ENCODE results near the gene KLHL20. TPM values are rescaled to one million over a fixed set of nuclear protein-coding genes. Genes with fewer than 3 reads are reported as not detected.
"Not testable (repeated sequence)": the region's sequence is repeated elsewhere in the genome, so short reads cannot be mapped to it uniquely, and the experiment has no call there.

KLHL20 gene
- total RNA-seq, 1 donor from 2014 or later, result 18.3 TPM

GRCh38 chr1:173764331-173764730 lies 49.5 kb downstream of the KLHL20 start:
- intact Hi-C loops (cut with micrococcal nuclease); H3K27ac Mint-ChIP-seq; H3K4me3 Mint-ChIP-seq; DNase-seq (ENCODE audit: low spot score); H3K27me3 Mint-ChIP-seq (ENCODE audit: insufficient read depth): not testable (repeated sequence)
- Mint-ChIP-seq H3K9me3 (peaks cover 50% of the 10 kb centered on the region), H3K4me1 (ENCODE audit: low read depth) (peaks cover 13% of the 10 kb centered on the region), H3K36me3 (ENCODE audit: low read depth) (peaks cover 56% of the 10 kb centered on the region)

DNA sequence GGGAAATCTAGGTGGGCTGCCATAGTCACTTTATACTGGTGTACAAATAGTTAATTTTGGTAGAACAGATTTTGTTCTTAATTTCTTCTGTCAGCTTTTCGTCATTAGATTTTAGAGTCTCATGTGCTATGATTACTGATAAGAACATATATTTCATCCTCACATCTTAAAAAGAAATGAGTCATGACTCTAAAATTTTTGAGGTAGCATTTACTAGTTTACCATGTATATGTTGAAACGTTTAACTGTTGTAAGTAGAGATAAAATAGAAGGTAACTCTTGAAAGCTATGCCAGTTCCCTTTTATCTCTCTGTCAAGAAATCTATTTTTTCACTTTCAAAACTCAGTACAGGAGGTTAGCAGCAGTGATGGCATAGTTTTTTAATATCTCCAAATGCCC lies 53.4 kb downstream of the KLHL20 start:
- Mint-ChIP-seq H3K36me3 (ENCODE audit: low read depth) (peaks cover 31% of the 10 kb centered on the region), H3K4me3 (no peak overlapping the region), H3K9me3 (peaks cover 14% of the 10 kb centered on the region), H3K27ac (no peak overlapping the region), H3K4me1 (ENCODE audit: low read depth) (peaks cover 5% of the 10 kb centered on the region), H3K27me3 (ENCODE audit: insufficient read depth) (no peaks in the 10 kb centered on the region)
- DNase-seq (ENCODE audit: low spot score), result no peak
- intact Hi-C loops (cut with micrococcal nuclease), result no loop called here

DNA sequence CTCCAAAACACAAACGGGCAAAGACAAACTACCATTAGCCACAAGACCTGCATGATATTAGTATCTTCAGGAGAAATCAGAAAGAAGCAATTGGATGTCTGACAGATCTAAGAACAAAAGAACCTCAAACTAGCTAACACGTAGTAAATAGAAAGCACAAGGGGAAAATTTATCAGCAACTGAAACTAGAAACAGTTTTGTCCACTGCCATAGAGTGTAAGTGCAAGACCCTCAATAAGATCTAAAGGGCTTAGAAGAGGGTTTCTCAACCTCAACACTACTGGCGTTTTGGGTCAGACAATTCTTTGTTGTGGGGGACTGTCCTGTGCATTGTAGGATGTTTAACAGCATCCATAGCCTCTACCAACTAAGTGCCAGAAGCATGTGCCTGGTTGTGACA lies 54.0 kb downstream of the KLHL20 start:
- Mint-ChIP-seq H3K9me3 (peaks cover 8% of the 10 kb centered on the region), H3K4me3 (no peak overlapping the region), H3K27ac (no peak overlapping the region), H3K4me1 (ENCODE audit: low read depth) (peaks cover 5% of the 10 kb centered on the region), H3K27me3 (ENCODE audit: insufficient read depth) (no peaks in the 10 kb centered on the region), H3K36me3 (ENCODE audit: low read depth) (peaks cover 24% of the 10 kb centered on the region)
- DNase-seq (ENCODE audit: low spot score), result no peak
- intact Hi-C loops (cut with micrococcal nuclease), result no loop called here

GRCh38 chr1:173770330-173770729 lies 55.5 kb downstream of the KLHL20 start:
- H3K9me3 Mint-ChIP-seq; H3K27ac Mint-ChIP-seq; H3K4me3 Mint-ChIP-seq; H3K4me1 Mint-ChIP-seq (ENCODE audit: low read depth); H3K27me3 Mint-ChIP-seq (ENCODE audit: insufficient read depth); intact Hi-C loops (cut with micrococcal nuclease); DNase-seq (ENCODE audit: low spot score): not testable (repeated sequence)
- H3K36me3 Mint-ChIP-seq (ENCODE audit: low read depth), result peaks cover 19% of the 10 kb centered on the region

DNA sequence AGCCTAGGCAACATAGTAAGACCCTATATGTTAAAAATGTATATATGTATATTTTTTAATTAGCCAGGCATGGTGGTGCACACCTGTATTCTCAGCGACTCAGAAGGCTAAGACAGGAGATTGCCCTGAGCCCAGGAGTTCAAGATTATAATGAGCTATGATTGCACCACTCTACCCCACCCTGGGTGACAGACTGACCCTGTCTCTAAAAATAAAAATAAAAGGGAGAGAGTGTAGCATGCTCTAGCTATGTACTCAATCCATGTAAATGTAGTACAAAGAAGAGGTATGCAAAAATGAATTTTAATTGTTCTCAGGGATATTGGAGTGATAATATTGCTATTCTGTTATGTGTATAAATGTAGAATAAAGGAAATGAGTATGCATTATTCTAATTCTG lies 56.8 kb downstream of the KLHL20 start:
- peaks cover 28% of the 10 kb centered on the region for H3K36me3 Mint-ChIP-seq (ENCODE audit: low read depth)
- intact Hi-C loops (cut with micrococcal nuclease), result no loop called here
- no peak overlapping the region for H3K4me3 Mint-ChIP-seq
- peaks cover 5% of the 10 kb centered on the region for H3K4me1 Mint-ChIP-seq (ENCODE audit: low read depth)
- no peaks in the 10 kb centered on the region for H3K27me3 Mint-ChIP-seq (ENCODE audit: insufficient read depth)
- no peak overlapping the region for H3K27ac Mint-ChIP-seq
- H3K9me3 Mint-ChIP-seq, result no peaks in the 10 kb centered on the region
- no peak for DNase-seq (ENCODE audit: low spot score)

DNA sequence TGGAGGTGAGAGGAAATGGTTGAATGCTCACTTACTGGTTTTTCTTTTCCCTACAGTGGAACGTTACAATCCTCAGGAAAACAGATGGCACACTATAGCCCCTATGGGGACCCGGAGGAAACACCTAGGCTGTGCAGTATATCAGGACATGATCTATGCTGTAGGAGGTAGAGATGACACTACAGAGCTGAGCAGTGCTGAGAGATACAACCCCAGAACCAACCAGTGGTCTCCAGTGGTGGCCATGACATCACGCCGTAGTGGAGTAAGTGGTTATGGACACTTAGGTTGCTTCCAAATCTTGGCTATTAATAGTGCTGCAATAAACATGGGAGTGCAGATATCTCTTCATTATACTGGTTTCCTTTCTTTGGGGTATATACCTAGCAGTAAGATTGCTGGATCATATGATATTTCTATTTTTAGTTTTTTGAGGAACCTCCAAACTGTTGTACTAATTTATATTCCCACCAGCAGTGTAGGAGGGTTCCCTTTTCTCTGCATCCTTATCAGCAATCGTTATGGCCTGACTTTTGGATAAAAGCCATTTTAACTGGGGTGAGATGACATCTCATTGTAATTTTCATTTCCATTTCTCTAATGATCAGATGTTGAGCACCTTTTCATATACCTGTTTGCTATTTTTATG lies 60.9 kb downstream of the KLHL20 start:
- H3K27me3 Mint-ChIP-seq (ENCODE audit: insufficient read depth), result no peaks in the 10 kb centered on the region
- intact Hi-C loops (cut with micrococcal nuclease), result no loop called here

GRCh38 chr1:173779936-173780335 lies 65.2 kb downstream of the KLHL20 start:
- Mint-ChIP-seq H3K4me3 (no peak overlapping the region), H3K27me3 (ENCODE audit: insufficient read depth) (no peaks in the 10 kb centered on the region), H3K36me3 (ENCODE audit: low read depth) (peaks cover 37% of the 10 kb centered on the region), H3K27ac (no peak overlapping the region), H3K9me3 (no peaks in the 10 kb centered on the region), H3K4me1 (ENCODE audit: low read depth) (no peaks in the 10 kb centered on the region)
- intact Hi-C loops (cut with micrococcal nuclease), result no loop called here
- DNase-seq (ENCODE audit: low spot score), result no peak

More for the DNA sequence above, 60.9 kb downstream of the KLHL20 start:
- Mint-ChIP-seq H3K36me3 (ENCODE audit: low read depth) (peaks cover 37% of the 10 kb centered on the region), H3K9me3 (no peaks in the 10 kb centered on the region), H3K27ac (no peak overlapping the region), H3K4me1 (ENCODE audit: low read depth) (no peaks in the 10 kb centered on the region), H3K4me3 (no peak overlapping the region)
- DNase-seq (ENCODE audit: low spot score), result no peak

- Mint-ChIP-seq H3K4me3 (no peak overlapping the region), H3K9me3 (no peaks in the 10 kb centered on the region), H3K27ac (no peak overlapping the region), H3K36me3 (ENCODE audit: low read depth) (peaks cover 6% of the 10 kb centered on the region), H3K27me3 (ENCODE audit: insufficient read depth) (no peaks in the 10 kb centered on the region), H3K4me1 (ENCODE audit: low read depth) (no peaks in the 10 kb centered on the region)
- intact Hi-C loops (cut with micrococcal nuclease), result no loop called here
- no peak for DNase-seq (ENCODE audit: low spot score)
Observed at GRCh38 chr1:173784997-173785396, 70.2 kb downstream of the KLHL20 start.

DNA sequence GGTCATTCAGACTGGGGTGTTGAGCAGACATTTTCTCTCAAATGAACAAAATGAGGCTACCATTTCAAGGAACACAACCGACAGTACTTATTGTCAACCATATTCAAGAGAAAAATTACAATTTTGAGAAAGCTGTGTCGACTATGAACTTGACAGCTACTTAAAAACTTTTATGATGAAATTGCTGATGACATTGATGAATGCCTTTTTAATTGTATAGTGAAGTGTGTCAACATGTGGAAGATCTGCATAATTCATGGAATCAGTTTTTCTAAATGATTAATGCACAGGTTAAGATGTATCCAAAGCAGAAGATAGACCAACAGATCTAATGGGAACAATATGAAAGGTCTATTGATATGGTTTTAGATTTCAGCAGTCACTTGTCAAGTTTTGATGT lies 75.1 kb downstream of the KLHL20 start:
- Mint-ChIP-seq H3K4me1 (ENCODE audit: low read depth) (no peaks in the 10 kb centered on the region), H3K27ac (no peak overlapping the region), H3K9me3 (no peaks in the 10 kb centered on the region), H3K27me3 (ENCODE audit: insufficient read depth) (no peaks in the 10 kb centered on the region), H3K4me3 (no peak overlapping the region), H3K36me3 (ENCODE audit: low read depth) (peaks cover 10% of the 10 kb centered on the region)
- no peak for DNase-seq (ENCODE audit: low spot score)
- intact Hi-C loops (cut with micrococcal nuclease), result no loop called here

GRCh38 chr1:173798078-173798477 lies 83.3 kb downstream of the KLHL20 start:
- intact Hi-C loops (cut with micrococcal nuclease), result no loop called here
- Mint-ChIP-seq H3K9me3 (no peaks in the 10 kb centered on the region), H3K4me3 (no peak overlapping the region), H3K27me3 (ENCODE audit: insufficient read depth) (no peaks in the 10 kb centered on the region), H3K27ac (no peak overlapping the region), H3K36me3 (ENCODE audit: low read depth) (peaks cover 26% of the 10 kb centered on the region), H3K4me1 (ENCODE audit: low read depth) (no peaks in the 10 kb centered on the region)
- no peak for DNase-seq (ENCODE audit: low spot score)

GRCh38 chr1:173799995-173800394 lies 85.2 kb downstream of the KLHL20 start:
- H3K27me3 Mint-ChIP-seq (ENCODE audit: insufficient read depth); H3K27ac Mint-ChIP-seq; H3K4me3 Mint-ChIP-seq; H3K4me1 Mint-ChIP-seq (ENCODE audit: low read depth); intact Hi-C loops (cut with micrococcal nuclease); H3K9me3 Mint-ChIP-seq; DNase-seq (ENCODE audit: low spot score): not testable (repeated sequence)
- peaks cover 24% of the 10 kb centered on the region for H3K36me3 Mint-ChIP-seq (ENCODE audit: low read depth)

GRCh38 chr1:173802961-173803360 lies 88.2 kb downstream of the KLHL20 start:
- Mint-ChIP-seq H3K4me3 (no peak overlapping the region), H3K9me3 (no peaks in the 10 kb centered on the region), H3K36me3 (ENCODE audit: low read depth) (peaks cover 27% of the 10 kb centered on the region), H3K27me3 (ENCODE audit: insufficient read depth) (no peaks in the 10 kb centered on the region), H3K4me1 (ENCODE audit: low read depth) (no peaks in the 10 kb centered on the region), H3K27ac (no peak overlapping the region)
- no peak for DNase-seq (ENCODE audit: low spot score)
- intact Hi-C loops (cut with micrococcal nuclease), result no loop called here

DNA sequence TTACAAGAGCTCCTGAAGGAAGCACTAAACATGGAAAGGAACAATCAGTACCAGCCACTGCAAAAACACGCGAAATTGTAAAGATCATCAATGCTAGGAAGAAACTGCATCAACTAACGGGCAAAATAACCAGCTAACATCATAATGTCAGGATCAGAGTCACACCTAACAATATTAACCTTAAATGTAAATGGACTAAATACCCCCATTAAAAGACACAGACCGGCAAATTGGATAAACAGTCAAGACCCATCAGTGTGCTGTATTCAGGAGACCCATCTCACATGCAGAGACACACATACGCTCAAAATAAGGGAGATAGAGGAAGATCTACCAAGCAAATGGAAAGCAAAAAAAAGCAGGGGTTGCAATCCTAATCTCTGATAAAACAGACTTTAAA lies 98.9 kb downstream of the KLHL20 start:
- H3K27me3 Mint-ChIP-seq (ENCODE audit: insufficient read depth); H3K9me3 Mint-ChIP-seq; H3K27ac Mint-ChIP-seq; DNase-seq (ENCODE audit: low spot score); H3K4me3 Mint-ChIP-seq; intact Hi-C loops (cut with micrococcal nuclease): not testable (repeated sequence)
- Mint-ChIP-seq H3K4me1 (ENCODE audit: low read depth) (peaks cover 54% of the 10 kb centered on the region), H3K36me3 (ENCODE audit: low read depth) (peaks cover 43% of the 10 kb centered on the region)

DNA sequence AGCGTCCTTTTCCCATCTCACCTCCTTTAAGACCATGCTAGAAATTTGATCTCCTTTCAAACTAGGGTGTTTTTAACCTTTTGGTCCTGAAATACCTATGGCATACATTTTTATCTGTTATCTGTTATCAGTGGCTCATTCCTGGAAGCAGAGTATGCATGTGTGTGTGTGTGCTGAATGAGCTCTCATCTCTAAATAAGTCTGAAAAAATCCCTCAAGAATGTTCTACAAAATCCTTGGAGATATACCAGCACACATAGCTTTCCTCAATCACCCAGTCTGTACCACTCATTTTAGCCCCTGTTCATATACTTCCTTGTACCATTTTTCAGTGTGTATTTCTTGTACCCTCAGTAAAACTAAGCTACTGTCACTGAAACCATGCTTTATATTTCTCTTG lies 103.7 kb downstream of the KLHL20 start:
- intact Hi-C loops (cut with micrococcal nuclease), result no loop called here
- Mint-ChIP-seq H3K27me3 (ENCODE audit: insufficient read depth) (no peaks in the 10 kb centered on the region), H3K27ac (no peak overlapping the region), H3K36me3 (ENCODE audit: low read depth) (peaks cover 41% of the 10 kb centered on the region), H3K4me3 (no peak overlapping the region), H3K9me3 (no peaks in the 10 kb centered on the region), H3K4me1 (ENCODE audit: low read depth) (peaks cover 64% of the 10 kb centered on the region)
- no peak for DNase-seq (ENCODE audit: low spot score)

Data from activated T-helper 1 cell treated with anti-CD3 and anti-CD28 coated beads, Interleukin-12 subunit alpha, Interleukin-12 subunit beta, Interleukin-2, Interleukin-4 antibody, amounts not matched to agents 30 ng/mL and 10 ng/mL and 1 ng/mL, durations not matched to agents 14 hours and 24 hours and 36 hours (primary cell).